ENCODE measurements around the gene LIMS1. TPM values are rescaled to one million over a fixed set of nuclear protein-coding genes. Genes with fewer than 3 reads are reported as not detected.
"Not testable (repeated sequence)": the region's sequence is repeated elsewhere in the genome, so short reads cannot be mapped to it uniquely, and the experiment has no call there.

LIMS1 gene
- 100 to 1,000 TPM in 1 of 6 donors, 10 to 100 TPM in 5; 51.3 to 148 (median 87.7) TPM for total RNA-seq

GRCh38 chr2:108533832-108534583 is at the start of gene LIMS1:
Gene LIMS1, plus strand, starts transcription at chr2:108534470. Its CDS starts 93 bp downstream, at chr2:108534563.
- ATAC-seq (ENCODE audit: low FRiP score in 2 of 2) (peak; percentile 98 to 99), DNase-seq (peak; percentile 94 to 99)
- Histone ChIP-seq H3K36me3 (no peaks in the 10 kb centered on the region), H3K27me3 (no peaks in the 10 kb centered on the region), H3K4me1 (peaks cover 6 to 18% (median 12%) of the 10 kb centered on the region in 4 donors), H3K4me3 (peak within 1 kb of the TSS; percentile 48 to 58 (median 52)), H3K9me3 (no peaks in the 10 kb centered on the region), H3K27ac (peak within 1 kb of the TSS; percentile 87 to 90 (median 88))
- 0 to 5% methylated on average over 7 to 26 of the region's 87 CpGs for WGBS, 2 donors
- TF ChIP-seq POLR2AphosphoS5 (IDR thresholded peaks at IDR 0.05) (peak; percentile 52 to 87), EP300 (IDR thresholded peaks at IDR 0.05) (peak in 1 of 4 donors; percentile 3), POLR2A (IDR thresholded peaks at IDR 0.05) (peak; percentile 68 to 89 (median 74)), CTCF (IDR thresholded peaks at IDR 0.05) (peak in 2 of 6 experiments; percentile 23 to 32)

GRCh38 chr2:108485253-108485652 is 49.0 kb upstream of the LIMS1 start:
- H3K36me3 ChIP-seq, result peaks cover 13 to 91% (median 35%) of the 10 kb centered on the region in 4 donors
- H3K9me3 ChIP-seq, result no peaks in the 10 kb centered on the region

GRCh38 chr2:108490506-108491122 is 43.7 kb upstream of the LIMS1 start:
- ATAC-seq (ENCODE audit: low FRiP score in 2 of 2) (no peak), DNase-seq (no peak)
- Histone ChIP-seq H3K4me1 (no peaks in the 10 kb centered on the region), H3K36me3 (peaks cover 14 to 95% (median 39%) of the 10 kb centered on the region in 4 donors), H3K27me3 (no peaks in the 10 kb centered on the region), H3K4me3 (no peak overlapping the region), H3K27ac (no peak overlapping the region), H3K9me3 (no peaks in the 10 kb centered on the region)
- TF ChIP-seq POLR2A (IDR thresholded peaks at IDR 0.05), result no peak
- no peak for TF ChIP-seq CTCF (IDR thresholded peaks at IDR 0.05)
- TF ChIP-seq EP300 (IDR thresholded peaks at IDR 0.05), result no peak
- TF ChIP-seq POLR2AphosphoS5 (IDR thresholded peaks at IDR 0.05), result no peak

More at GRCh38 chr2:108485253-108485652, 49.0 kb upstream of the LIMS1 start:
- H3K4me3 ChIP-seq, result no peak overlapping the region
- DNase-seq (no peak), ATAC-seq (ENCODE audit: low FRiP score in 2 of 2) (no peak)
- 94 to 100% methylated on average over 2 of the region's 2 CpGs for WGBS, 2 donors
- TF ChIP-seq EP300 (IDR thresholded peaks at IDR 0.05) (no peak), POLR2AphosphoS5 (IDR thresholded peaks at IDR 0.05) (no peak), POLR2A (IDR thresholded peaks at IDR 0.05) (no peak)
- H3K27ac ChIP-seq, result no peak overlapping the region
- no peaks in the 10 kb centered on the region for H3K4me1 ChIP-seq
- no peaks in the 10 kb centered on the region for H3K27me3 ChIP-seq

- H3K4me3 ChIP-seq, result no peak overlapping the region
- no peaks in the 10 kb centered on the region for H3K9me3 ChIP-seq
- H3K27me3 ChIP-seq, result no peaks in the 10 kb centered on the region
- no peak for ATAC-seq (ENCODE audit: low FRiP score in 2 of 2)
- no peaks in the 10 kb centered on the region for H3K4me1 ChIP-seq
- no peak overlapping the region for H3K27ac ChIP-seq
- peaks cover 11 to 88% (median 37%) of the 10 kb centered on the region in 4 donors for H3K36me3 ChIP-seq
- TF ChIP-seq POLR2AphosphoS5 (IDR thresholded peaks at IDR 0.05) (no peak), POLR2A (IDR thresholded peaks at IDR 0.05) (no peak), EP300 (IDR thresholded peaks at IDR 0.05) (no peak), CTCF (IDR thresholded peaks at IDR 0.05) (no peak)
- DNase-seq, result no peak
Measured at GRCh38 chr2:108491848-108492247, 42.4 kb upstream of the LIMS1 start.

- WGBS, 2 donors, result 82 to 84% methylated on average over 4 of the region's 4 CpGs
- Histone ChIP-seq H3K4me1 (no peaks in the 10 kb centered on the region), H3K27ac (no peak overlapping the region), H3K4me3 (no peak overlapping the region), H3K27me3 (no peaks in the 10 kb centered on the region), H3K36me3 (peaks cover 11 to 88% (median 42%) of the 10 kb centered on the region in 4 donors), H3K9me3 (no peaks in the 10 kb centered on the region)
- ATAC-seq (ENCODE audit: low FRiP score in 2 of 2), result peak in 1 of 2 donors; percentile 43
- DNase-seq, result no peak
- TF ChIP-seq POLR2AphosphoS5 (IDR thresholded peaks at IDR 0.05) (no peak), POLR2A (IDR thresholded peaks at IDR 0.05) (no peak)
Measured at GRCh38 chr2:108492364-108492763, 41.9 kb upstream of the LIMS1 start.

GRCh38 chr2:108496167-108496566 is 38.1 kb upstream of the LIMS1 start:
- 90 to 92% methylated on average over 1 to 2 of the region's 3 CpGs for WGBS, 2 donors
- H3K27me3 ChIP-seq; H3K4me1 ChIP-seq; ATAC-seq (ENCODE audit: low FRiP score in 2 of 2); H3K9me3 ChIP-seq; H3K27ac ChIP-seq; H3K4me3 ChIP-seq; DNase-seq: not testable (repeated sequence)
- peaks cover 8 to 67% (median 29%) of the 10 kb centered on the region in 4 donors for H3K36me3 ChIP-seq

- not testable (repeated sequence) for ATAC-seq (ENCODE audit: low FRiP score in 2 of 2); H3K27ac ChIP-seq; DNase-seq; H3K4me3 ChIP-seq; H3K4me1 ChIP-seq; H3K27me3 ChIP-seq; H3K9me3 ChIP-seq; H3K36me3 ChIP-seq
- 91 to 97% methylated on average over 2 to 4 of the region's 4 CpGs for WGBS, 2 donors
Measured at GRCh38 chr2:108507620-108508019, 26.6 kb upstream of the LIMS1 start.

GRCh38 chr2:108512431-108512830 is 21.8 kb upstream of the LIMS1 start:
- not testable (repeated sequence) for H3K27ac ChIP-seq; H3K4me1 ChIP-seq; H3K4me3 ChIP-seq; DNase-seq; ATAC-seq (ENCODE audit: low FRiP score in 2 of 2); H3K9me3 ChIP-seq; H3K27me3 ChIP-seq; H3K36me3 ChIP-seq
- 76 to 81% methylated on average over 3 of the region's 3 CpGs for WGBS, 2 donors

- not testable (repeated sequence) for H3K4me1 ChIP-seq; H3K4me3 ChIP-seq; H3K9me3 ChIP-seq; DNase-seq; H3K27ac ChIP-seq; H3K27me3 ChIP-seq; ATAC-seq (ENCODE audit: low FRiP score in 2 of 2); H3K36me3 ChIP-seq
- 74 to 77% methylated on average over 2 of the region's 2 CpGs for WGBS, 2 donors
Measured at GRCh38 chr2:108514478-108514877, 19.8 kb upstream of the LIMS1 start.
